CD4-positive, alpha-beta memory T cell (primary cell): ENCODE measurements around the gene ACOT7. TPM values are rescaled to one million over a fixed set of nuclear protein-coding genes. Genes with fewer than 3 reads are reported as not detected.

Experiments
- CTCF ChIA-PET: fragments of 350-600 bp; sonication (Branson Sonifier 250); formaldehyde crosslinking; loops from one replicate; lab custom pipeline; 2021; ENCODE audit warnings: inconsistent platforms; ENCODE audit not compliant: partially characterized antibody; lab: Charles Lee
- POLR2A ChIA-PET: fragments of 350-600 bp; sonication (Branson Sonifier 250); formaldehyde crosslinking; loops from one replicate; lab custom pipeline; 2021; ENCODE audit not compliant: partially characterized antibody; lab: Charles Lee
- DNase-seq, 5 donors: peaks; one replicate each; pipeline versions ENCODE4 v3.0.0 to v3.0.0-alpha.2; 2020 to 2022; ENCODE audit warnings: mixed read lengths in 1 of 5
- H3K27ac ChIP-seq: one replicate; pipeline ENCODE4 v1.7.0; 2013; ENCODE audit warnings: low read depth, low read length
- H3K27me3 ChIP-seq: 2 replicates; pipeline ENCODE4 v1.7.0; 2013; ENCODE audit warnings: mild to moderate bottlenecking, low read length, moderate library complexity; ENCODE audit not compliant: insufficient read depth
- H3K36me3 ChIP-seq: 2 replicates; pipeline ENCODE4 v1.7.0; 2013; ENCODE audit warnings: mild to moderate bottlenecking, low read length, moderate library complexity; ENCODE audit not compliant: insufficient read depth
- H3K4me1 ChIP-seq: 2 replicates; pipeline ENCODE4 v1.7.0; 2013; ENCODE audit warnings: mild to moderate bottlenecking, low read length, moderate library complexity; ENCODE audit not compliant: insufficient read depth
- H3K4me3 ChIP-seq, 2 donors: one replicate each; pipeline ENCODE4 v1.7.0; 2013; ENCODE audit warnings: low read length in 2 of 2, mild to moderate bottlenecking in 1 of 2
- H3K9me3 ChIP-seq, 2 donors: one replicate each; pipeline ENCODE4 v1.7.0; 2013; ENCODE audit warnings: low read length in 2 of 2, control low read depth in 1 of 2; ENCODE audit not compliant: control insufficient read depth in 1 of 2
- H3K27ac Mint-ChIP-seq, 7 donors: one replicate each; pipeline ENCODE4 v1.8.0; 2020 to 2021; ENCODE audit warnings: mixed read lengths in 7 of 7, mild to moderate bottlenecking in 6 of 7, inconsistent platforms in 3 of 7, moderate library complexity in 3 of 7
- H3K27me3 Mint-ChIP-seq, 2 donors: one replicate each; pipeline ENCODE4 v1.8.0; 2020 to 2021; ENCODE audit warnings: mixed read lengths in 2 of 2
- H3K36me3 Mint-ChIP-seq, 2 donors: one replicate each; pipeline ENCODE4 v1.8.0; 2020 to 2021; ENCODE audit warnings: mixed read lengths in 2 of 2, inconsistent platforms in 1 of 2, mild to moderate bottlenecking in 1 of 2
- H3K4me1 Mint-ChIP-seq, 4 donors: one replicate each; pipeline ENCODE4 v1.8.0; 2020 to 2021; ENCODE audit warnings: mixed read lengths in 4 of 4, mild to moderate bottlenecking in 1 of 4
- H3K4me3 Mint-ChIP-seq, 8 donors: one replicate each; pipeline ENCODE4 v1.8.0; 2020 to 2021; ENCODE audit warnings: mixed read lengths in 8 of 8, mild to moderate bottlenecking in 7 of 8, moderate library complexity in 6 of 8, inconsistent platforms in 3 of 8
- H3K9me3 Mint-ChIP-seq, 8 donors: one replicate each; pipeline ENCODE4 v1.8.0; 2020 to 2021; ENCODE audit warnings: mixed read lengths in 8 of 8, mild to moderate bottlenecking in 5 of 8, inconsistent platforms in 3 of 8, moderate library complexity in 1 of 8
- intact Hi-C: fragments of 100-400 bp; cut with micrococcal nuclease; formaldehyde crosslinking; loops from one replicate; pipeline ENCODE4 v1.15.1; 2023
- polyA plus RNA-seq, 2 donors: library from polyadenylated mRNA; unstranded; fragments of 300-500 nt; fragmentation: Illumina TruSeq; gene quantifications; one replicate each; pipeline ENCODE4 v1.2.3, GENCODE V29; 2021
- total RNA-seq, 2 experiments: library from RNA; stranded (reverse); gene quantifications; one replicate each; pipeline ENCODE4 v1.2.3, GENCODE V29; 2021

ACOT7 gene
- total and polyA plus RNA-seq, 4 experiments from 2014 or later, result 2.7 to 7.4 (median 4.8) TPM

DNA sequence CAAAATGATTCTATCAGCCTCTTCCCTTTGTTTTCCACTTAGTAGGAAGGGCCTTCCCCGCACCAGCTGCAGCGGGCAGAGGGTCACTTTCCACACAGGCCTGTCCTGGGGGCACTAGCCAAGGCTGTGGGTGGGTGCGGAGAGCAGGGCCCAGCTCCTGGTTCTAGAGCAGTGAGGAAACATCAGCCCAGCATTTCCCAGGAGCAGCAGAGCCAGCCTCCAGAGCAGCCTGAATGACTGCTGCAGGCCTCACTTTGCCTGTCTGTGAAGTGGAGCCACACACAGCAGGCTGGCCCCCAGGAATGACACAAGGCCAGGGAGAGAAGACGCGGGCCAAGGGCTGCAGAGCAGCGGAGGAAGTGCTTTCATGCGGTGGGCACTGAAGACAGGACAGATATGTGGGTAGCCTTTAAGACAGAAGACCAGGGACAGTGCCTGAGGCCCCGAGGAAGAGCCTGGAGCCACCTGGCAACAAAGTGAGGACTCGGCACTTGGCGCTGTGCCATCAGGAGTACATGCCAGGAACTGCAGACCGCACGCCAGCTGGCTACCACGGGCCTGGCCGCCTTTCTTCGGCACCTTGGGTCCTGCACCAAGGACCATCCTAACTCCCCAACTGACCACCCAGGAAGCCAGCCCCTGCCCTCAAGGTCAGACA, 42.0 kb downstream of the ACOT7 start:
- POLR2A ChIA-PET, result no interaction called here
- no peaks in the 10 kb centered on the region for H3K36me3 ChIP-seq

DNA sequence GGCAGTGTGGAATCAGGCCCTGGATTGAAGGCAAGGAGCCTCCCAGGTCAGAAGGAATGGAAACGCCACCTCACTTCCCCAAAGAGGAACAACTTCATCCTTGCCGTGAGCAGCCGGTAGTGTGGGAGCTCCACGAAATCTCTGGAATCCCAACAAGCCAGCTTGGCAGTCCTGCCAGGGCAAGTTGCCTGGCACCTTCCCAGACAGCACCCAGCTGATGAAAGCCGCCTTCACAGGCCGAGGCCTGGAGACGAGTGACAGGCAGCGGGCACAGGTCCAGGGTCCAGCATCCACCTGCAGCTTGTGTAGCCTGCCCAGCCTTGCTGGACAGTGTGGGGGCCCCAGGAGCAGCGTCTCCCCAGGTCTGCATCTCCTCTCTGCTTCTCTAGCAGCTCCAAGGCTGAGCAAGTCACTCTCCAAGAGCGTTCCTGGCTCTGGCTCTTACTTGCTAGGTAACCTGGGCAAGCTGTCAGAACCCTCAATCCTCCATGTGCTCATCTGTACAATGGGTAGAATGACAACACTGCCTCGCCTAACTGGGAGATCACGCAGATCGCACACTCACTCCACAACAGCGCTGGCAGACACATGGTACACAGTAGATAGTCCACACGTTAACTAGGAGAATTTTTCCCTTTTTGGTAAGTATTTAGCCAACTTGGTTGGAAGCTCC, 43.0 kb downstream of the ACOT7 start:
- POLR2A ChIA-PET, result interaction anchor here (3.8 kb wide), 1 partner anchor 10 kb away, joined by 64 read pairs; no protein-coding TSS in a partner anchor
- H3K4me3 ChIP-seq, result no peak overlapping the region
- DNase-seq, result no peak
- Mint-ChIP-seq H3K9me3 (no peaks in the 10 kb centered on the region), H3K27me3 (no peaks in the 10 kb centered on the region), H3K4me3 (no peak overlapping the region), H3K27ac (peak overlapping the region in 6 of 7 donors; percentile 13 to 88 (median 62)), H3K36me3 (peaks cover 0 to 2% of the 10 kb centered on the region in 2 donors), H3K4me1 (peaks cover 8 to 34% (median 19%) of the 10 kb centered on the region in 4 donors)
- intact Hi-C loops, result no loop called here
- H3K36me3 ChIP-seq, result no peaks in the 10 kb centered on the region
- CTCF ChIA-PET, result interaction anchor here (4.4 to 4.5 kb wide), 2 partner anchors 10 to 53 kb away, joined by 61 to 173 read pairs; no protein-coding TSS in a partner anchor
- H3K9me3 ChIP-seq, result no peaks in the 10 kb centered on the region
- peaks cover 22% of the 10 kb centered on the region for H3K4me1 ChIP-seq
- no peak overlapping the region for H3K27ac ChIP-seq
- H3K27me3 ChIP-seq, result no peaks in the 10 kb centered on the region

More for the DNA sequence above, 42.0 kb downstream of the ACOT7 start:
- CTCF ChIA-PET, result interaction anchor here (4.5 kb wide), 1 partner anchor 9 kb away, joined by 61 read pairs; no protein-coding TSS in a partner anchor
- H3K36me3 Mint-ChIP-seq, result peaks cover 0 to 2% of the 10 kb centered on the region in 2 donors
- Histone ChIP-seq H3K27me3 (no peaks in the 10 kb centered on the region), H3K4me1 (peaks cover 22% of the 10 kb centered on the region), H3K27ac (no peak overlapping the region), H3K9me3 (no peaks in the 10 kb centered on the region), H3K4me3 (no peak overlapping the region)
- peak overlapping the region in 4 of 7 donors; percentile 19 to 83 (median 48) for H3K27ac Mint-ChIP-seq
- no peak overlapping the region for H3K4me3 Mint-ChIP-seq
- H3K4me1 Mint-ChIP-seq, result peaks cover 8 to 31% (median 20%) of the 10 kb centered on the region in 4 donors
- DNase-seq, result no peak
- H3K9me3 Mint-ChIP-seq, result no peaks in the 10 kb centered on the region
- intact Hi-C loops, result no loop called here
- no peaks in the 10 kb centered on the region for H3K27me3 Mint-ChIP-seq

DNA sequence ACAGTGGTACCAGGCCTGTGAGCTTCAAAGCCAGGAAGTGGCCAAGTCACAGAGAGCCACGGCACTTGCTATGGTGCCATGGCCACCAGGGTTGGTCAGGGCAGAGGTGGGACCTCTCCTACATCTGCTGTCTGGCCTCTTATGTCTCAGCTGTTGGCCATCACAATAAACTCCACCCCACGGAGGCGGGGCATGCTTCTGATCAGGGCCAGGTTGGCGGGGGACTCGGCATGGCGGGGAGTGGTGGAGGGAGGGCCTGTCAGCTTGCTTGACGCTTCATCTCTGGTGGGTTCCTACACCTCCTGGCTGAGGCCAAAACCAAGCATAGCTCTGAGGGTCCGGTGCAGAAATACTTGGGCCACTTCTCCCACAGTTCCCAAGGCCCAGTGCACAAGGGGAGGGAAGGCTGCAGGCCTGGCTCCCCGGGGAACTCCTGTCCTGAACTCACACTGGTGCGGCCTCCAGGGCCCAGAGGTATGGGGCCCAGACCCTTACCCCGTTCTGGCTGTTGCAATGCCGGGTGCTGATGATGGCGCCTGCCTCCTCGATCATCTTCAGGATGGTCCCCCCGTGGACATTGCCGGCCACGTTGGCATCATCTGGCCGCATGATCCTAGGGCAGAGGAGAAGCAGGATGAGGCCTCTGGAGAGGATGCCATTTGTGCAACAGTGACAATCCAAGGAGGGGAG, 44.2 kb downstream of the ACOT7 start:
- Histone ChIP-seq H3K9me3 (no peaks in the 10 kb centered on the region), H3K4me1 (peaks cover 22% of the 10 kb centered on the region), H3K27ac (peak overlapping the region; percentile 47), H3K36me3 (no peaks in the 10 kb centered on the region), H3K4me3 (no peak overlapping the region), H3K27me3 (no peaks in the 10 kb centered on the region)
- Mint-ChIP-seq H3K4me1 (peaks cover 8 to 27% (median 19%) of the 10 kb centered on the region in 4 donors), H3K36me3 (peaks cover 0 to 2% of the 10 kb centered on the region in 2 donors), H3K4me3 (peak overlapping the region in 3 of 8 donors; percentile 38 to 85 (median 79)), H3K27ac (peak overlapping the region; percentile 84 to 97 (median 93)), H3K27me3 (no peaks in the 10 kb centered on the region), H3K9me3 (no peaks in the 10 kb centered on the region)
- DNase-seq, result no peak
- ChIA-PET CTCF (interaction anchor here (0.5 to 4.5 kb wide), 14 partner anchors 12 to 205 kb away, joined by 3 to 173 read pairs (median 8); partner anchors contain the start of genes ACOT7, NOL9 and TAS1R1), POLR2A (interaction anchor here (0.7 to 3.8 kb wide), 8 partner anchors 11 to 116 kb away, joined by 3 to 64 read pairs (median 4); partner anchors contain the start of genes ACOT7 and TNFRSF25)
- intact Hi-C loops, result no loop called here

DNA sequence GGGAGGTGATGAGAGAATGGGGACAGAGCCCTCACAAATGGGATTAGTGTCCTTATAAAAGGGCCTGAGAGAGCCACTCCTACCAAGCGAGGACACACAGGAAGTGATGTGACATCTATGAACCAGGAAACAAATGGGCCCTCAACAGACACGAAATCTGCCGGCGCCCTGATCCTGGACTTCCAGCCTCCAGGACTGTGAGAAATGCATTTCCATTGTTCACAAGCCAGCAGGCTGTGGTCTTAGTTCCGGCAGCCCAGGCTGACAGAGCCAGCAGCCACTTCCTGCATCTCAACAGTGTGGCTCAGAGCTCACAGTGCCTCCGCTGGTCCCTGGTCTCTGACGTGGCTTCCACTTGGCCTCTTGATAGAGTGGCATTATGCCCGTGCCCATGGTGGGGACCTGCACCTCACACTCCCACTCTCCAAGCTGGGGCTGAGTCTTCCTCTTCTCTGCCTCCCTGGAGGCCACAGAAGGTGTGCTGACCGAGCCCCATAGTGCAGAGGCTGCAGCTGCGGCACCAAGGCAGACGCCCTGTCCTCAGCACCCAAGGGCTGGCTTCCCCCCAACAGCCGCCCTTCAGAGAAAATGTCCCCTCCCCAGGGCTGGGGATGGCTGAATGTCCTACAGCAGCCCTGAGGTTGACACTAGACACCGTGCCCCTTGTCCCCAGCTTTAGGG, 44.9 kb downstream of the ACOT7 start:
- Histone ChIP-seq H3K27ac (peak overlapping the region; percentile 47), H3K4me3 (peak overlapping the region; percentile 36 to 42), H3K27me3 (no peaks in the 10 kb centered on the region), H3K36me3 (no peaks in the 10 kb centered on the region), H3K9me3 (no peaks in the 10 kb centered on the region), H3K4me1 (peaks cover 22% of the 10 kb centered on the region)
- Mint-ChIP-seq H3K36me3 (peaks cover 0 to 2% of the 10 kb centered on the region in 2 donors), H3K27ac (peak overlapping the region; percentile 84 to 97 (median 93)), H3K9me3 (no peaks in the 10 kb centered on the region), H3K27me3 (no peaks in the 10 kb centered on the region), H3K4me3 (peak overlapping the region; percentile 27 to 92 (median 81)), H3K4me1 (peaks cover 8 to 28% (median 19%) of the 10 kb centered on the region in 4 donors)
- ChIA-PET CTCF (interaction anchor here (0.5 to 4.5 kb wide), 17 partner anchors 12 to 206 kb away, joined by 3 to 173 read pairs (median 7); partner anchors contain the start of genes ACOT7, NOL9, TAS1R1 and TNFRSF25), POLR2A (interaction anchor here (0.7 to 3.8 kb wide), 12 partner anchors 12 to 117 kb away, joined by 3 to 64 read pairs (median 3); partner anchors contain the start of genes ACOT7 and TNFRSF25)
- intact Hi-C loops, result loop anchor here (1.0 kb wide), 6 partner anchors 11 to 127 kb away; partner anchors contain the start of gene ACOT7
- DNase-seq, result peak; percentile 55 to 74 (median 69)

DNA sequence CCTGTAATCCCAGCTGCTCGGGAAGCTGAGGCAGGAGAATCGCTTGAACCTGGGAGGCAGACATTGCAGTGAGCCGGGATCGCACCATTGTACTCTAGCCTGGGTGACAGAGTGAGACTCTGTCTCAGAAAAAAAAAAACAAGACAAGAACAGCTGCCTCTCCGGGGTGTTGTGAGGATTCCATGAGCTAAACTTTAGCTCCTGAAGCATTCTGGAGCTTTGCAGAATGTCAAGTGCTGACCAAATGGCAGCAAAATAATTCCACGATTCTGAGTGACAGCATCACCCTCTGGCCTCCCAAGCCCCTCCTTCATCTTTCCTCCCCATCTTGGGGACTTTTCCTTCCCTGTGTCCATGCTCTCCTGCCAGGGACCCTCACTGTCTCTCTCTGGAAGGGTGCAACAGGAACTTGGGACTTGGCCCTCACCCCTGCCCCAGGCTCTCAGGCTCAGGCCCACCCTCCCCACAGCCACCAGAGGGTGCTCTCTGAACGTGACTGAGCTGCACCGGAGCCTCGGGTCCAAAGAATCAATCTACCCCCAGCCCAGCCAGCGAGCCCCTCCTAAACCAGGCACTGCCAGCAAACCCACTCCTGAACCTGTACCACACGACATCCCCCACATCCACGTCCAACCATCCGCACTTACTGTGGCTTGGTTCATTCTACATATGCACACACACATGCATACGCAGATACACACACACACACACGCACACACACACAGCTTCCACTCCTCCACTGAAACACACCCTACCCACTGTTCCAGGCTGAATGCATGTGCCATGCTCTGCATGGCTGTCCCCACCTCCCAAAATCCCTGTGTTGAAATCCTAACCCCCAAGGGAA, 45.7 kb downstream of the ACOT7 start:
- no peaks in the 10 kb centered on the region for H3K27me3 ChIP-seq
- ChIA-PET POLR2A (interaction anchor here (1.0 to 3.8 kb wide), 11 partner anchors 12 to 143 kb away, joined by 3 to 64 read pairs (median 3); partner anchors contain the start of genes ACOT7 and PLEKHG5), CTCF (interaction anchor here (0.6 to 4.5 kb wide), 22 partner anchors 13 to 207 kb away, joined by 3 to 173 read pairs (median 6); partner anchors contain the start of genes ACOT7, NOL9, TAS1R1 and TNFRSF25)
- no peaks in the 10 kb centered on the region for H3K9me3 Mint-ChIP-seq
- DNase-seq, result peak; percentile 72 to 76 (median 74)
- H3K36me3 ChIP-seq, result no peaks in the 10 kb centered on the region
- H3K27ac ChIP-seq, result peak overlapping the region; percentile 47
- peak overlapping the region; percentile 36 to 42 for H3K4me3 ChIP-seq
- peaks cover 8 to 31% (median 20%) of the 10 kb centered on the region in 4 donors for H3K4me1 Mint-ChIP-seq
- H3K36me3 Mint-ChIP-seq, result peaks cover 0 to 2% of the 10 kb centered on the region in 2 donors
- H3K4me1 ChIP-seq, result peaks cover 22% of the 10 kb centered on the region
- intact Hi-C loops, result loop anchor here (1.0 kb wide), 6 partner anchors 11 to 127 kb away; partner anchors contain the start of gene ACOT7
- peak overlapping the region; percentile 27 to 92 (median 81) for H3K4me3 Mint-ChIP-seq
- no peaks in the 10 kb centered on the region for H3K9me3 ChIP-seq
- H3K27me3 Mint-ChIP-seq, result no peaks in the 10 kb centered on the region
- peak overlapping the region; percentile 84 to 97 (median 93) for H3K27ac Mint-ChIP-seq
